HL-60 (cell line): ENCODE measurements around the gene CHRNG.

ENCODE experiments used
- DNase-seq, 2 experiments: peaks; one replicate each; pipeline ENCODE4 v3.0.0-alpha.2; 2010 to 2020; ENCODE audit warnings: low read depth in 1 of 2, low spot score in 1 of 2
- H3K27ac ChIP-seq: fragments of 250-450 bp; sonication (Bioruptor Pico); replicated peaks from 2 replicates; pipeline ENCODE4 v1.5.1; 2020; ENCODE audit warnings: mild to moderate bottlenecking, moderate library complexity
- H3K27me3 ChIP-seq: fragments of 250-450 bp; sonication (Bioruptor Pico); 2 replicates; pipeline ENCODE4 v1.5.1; 2021; ENCODE audit warnings: mild to moderate bottlenecking, moderate library complexity; ENCODE audit not compliant: insufficient read depth, poor library complexity, severe bottlenecking
- H3K4me3 ChIP-seq: replicated peaks from 2 replicates; pipeline ENCODE4 v1.5.1; 2011; ENCODE audit warnings: mild to moderate bottlenecking, control low read depth, low read length; ENCODE audit not compliant: insufficient read depth
- GABPA ChIP-seq: IDR thresholded peaks from 2 replicates; pipeline ENCODE4 v1.6.1; 2012; ENCODE audit warnings: low read depth
- POLR2AphosphoS5 ChIP-seq: IDR thresholded peaks from 2 replicates; pipeline ENCODE4 v1.6.1; 2012; ENCODE audit warnings: low read depth
- REST ChIP-seq: IDR thresholded peaks from 2 replicates; pipeline ENCODE4 v1.6.1; 2012; ENCODE audit warnings: low read depth; ENCODE audit not compliant: insufficient replicate concordance
- SPI1 ChIP-seq: IDR thresholded peaks from 2 replicates; pipeline ENCODE4 v1.6.1; 2012; ENCODE audit warnings: low read depth, mild to moderate bottlenecking, borderline replicate concordance
- TF ChIP-seq, protein P1 (sequence below): IDR thresholded peaks from one replicate; pipeline ENCODE4 v1.5.1; 2011; ENCODE audit warnings: low read length, control low read depth, inconsistent platforms; ENCODE audit not compliant: insufficient read depth

CHRNG gene

DNA sequence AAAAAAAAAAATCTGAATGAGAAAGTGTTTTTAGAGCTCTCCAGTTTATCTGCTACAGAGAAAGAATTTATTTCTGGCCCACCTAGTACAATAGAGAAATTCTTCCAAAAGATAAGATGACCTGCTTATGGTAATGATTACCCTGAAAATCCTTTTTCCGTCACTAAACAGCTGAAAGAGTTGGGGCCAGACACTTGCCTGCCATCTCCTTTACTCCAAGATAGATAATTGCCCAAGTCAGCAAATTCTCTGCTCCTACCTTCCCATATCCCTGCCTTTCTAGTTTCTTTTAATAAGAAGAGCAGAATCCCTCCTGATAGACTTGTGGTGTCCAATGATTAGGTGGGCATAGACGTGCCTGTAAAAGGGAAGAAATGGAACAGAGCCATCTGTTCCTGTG, 39.1 kb downstream of the CHRNG start:
- no peaks in the 10 kb centered on the region for H3K27me3 ChIP-seq
- TF ChIP-seq GABPA (no peak), POLR2AphosphoS5 (no peak), SPI1 (no peak), REST (no peak)
- TF ChIP-seq, protein P1, sequence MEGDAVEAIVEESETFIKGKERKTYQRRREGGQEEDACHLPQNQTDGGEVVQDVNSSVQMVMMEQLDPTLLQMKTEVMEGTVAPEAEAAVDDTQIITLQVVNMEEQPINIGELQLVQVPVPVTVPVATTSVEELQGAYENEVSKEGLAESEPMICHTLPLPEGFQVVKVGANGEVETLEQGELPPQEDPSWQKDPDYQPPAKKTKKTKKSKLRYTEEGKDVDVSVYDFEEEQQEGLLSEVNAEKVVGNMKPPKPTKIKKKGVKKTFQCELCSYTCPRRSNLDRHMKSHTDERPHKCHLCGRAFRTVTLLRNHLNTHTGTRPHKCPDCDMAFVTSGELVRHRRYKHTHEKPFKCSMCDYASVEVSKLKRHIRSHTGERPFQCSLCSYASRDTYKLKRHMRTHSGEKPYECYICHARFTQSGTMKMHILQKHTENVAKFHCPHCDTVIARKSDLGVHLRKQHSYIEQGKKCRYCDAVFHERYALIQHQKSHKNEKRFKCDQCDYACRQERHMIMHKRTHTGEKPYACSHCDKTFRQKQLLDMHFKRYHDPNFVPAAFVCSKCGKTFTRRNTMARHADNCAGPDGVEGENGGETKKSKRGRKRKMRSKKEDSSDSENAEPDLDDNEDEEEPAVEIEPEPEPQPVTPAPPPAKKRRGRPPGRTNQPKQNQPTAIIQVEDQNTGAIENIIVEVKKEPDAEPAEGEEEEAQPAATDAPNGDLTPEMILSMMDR, result no peak
- no peak overlapping the region for H3K4me3 ChIP-seq

GRCh38 chr2:232580648-232580981, 41.1 kb downstream of the CHRNG start:
- Histone ChIP-seq H3K27me3 (no peaks in the 10 kb centered on the region), H3K27ac (no peak overlapping the region), H3K4me3 (no peak overlapping the region)
- DNase-seq, result no peak
- TF ChIP-seq, protein P1, result no peak
- TF ChIP-seq GABPA (no peak), SPI1 (no peak), REST (no peak), POLR2AphosphoS5 (no peak)

More for the DNA sequence above, 39.1 kb downstream of the CHRNG start:
- no peak overlapping the region for H3K27ac ChIP-seq
- DNase-seq, result no peak

DNA sequence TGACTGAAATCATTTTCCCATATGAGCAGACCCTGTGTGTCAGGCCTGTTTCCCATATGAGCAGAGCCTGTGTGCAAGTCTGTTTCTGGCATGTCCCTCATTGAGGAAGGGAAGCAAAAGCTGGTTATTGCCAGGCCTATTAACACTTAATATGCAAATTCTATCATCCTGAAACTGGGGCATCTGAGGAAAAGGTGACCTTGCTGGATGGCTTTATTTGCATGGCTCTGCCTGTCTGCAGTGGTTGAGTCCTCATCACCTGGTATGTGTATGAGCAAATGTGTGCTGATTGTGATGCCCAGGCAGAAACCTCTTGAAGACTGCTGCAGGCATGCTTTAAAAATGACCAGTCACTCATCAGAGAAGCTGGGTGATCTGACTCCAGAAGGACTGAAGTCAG, 42.2 kb downstream of the CHRNG start:
- DNase-seq, result no peak
- Histone ChIP-seq H3K27ac (no peak overlapping the region), H3K4me3 (no peak overlapping the region), H3K27me3 (no peaks in the 10 kb centered on the region)
- TF ChIP-seq, protein P1, result no peak
- TF ChIP-seq SPI1, result no peak
- no peak for TF ChIP-seq GABPA
- TF ChIP-seq REST, result no peak
